GM18508 (cell line): ENCODE results near the gene EPHB3.

Source experiments
- ATAC-seq: cut with Tn5 transposase; IDR thresholded peaks from one replicate; pipeline ENCODE4 v1.9.1; 2021; ENCODE audit warnings: moderate number of reproducible peaks; ENCODE audit not compliant: insufficient read depth, unreplicated experiment

EPHB3 gene

GRCh38 chr3:184596233-184596632, 34.6 kb downstream of the EPHB3 start:
- no peak for ATAC-seq

- no peak for ATAC-seq
Observed at GRCh38 chr3:184596886-184597575, 35.4 kb downstream of the EPHB3 start.

- ATAC-seq, result no peak
Observed at GRCh38 chr3:184597829-184598573, 36.4 kb downstream of the EPHB3 start.

GRCh38 chr3:184598574-184598927, 37.0 kb downstream of the EPHB3 start:
- ATAC-seq, result no peak

- ATAC-seq, result no peak
Observed at GRCh38 chr3:184599143-184599542, 37.6 kb downstream of the EPHB3 start.

- ATAC-seq, result no peak
Observed at GRCh38 chr3:184600685-184601377, 39.2 kb downstream of the EPHB3 start.

GRCh38 chr3:184601576-184602371, 40.2 kb downstream of the EPHB3 start:
- ATAC-seq, result no peak

- no peak for ATAC-seq
Observed at GRCh38 chr3:184602372-184603150, 41.0 kb downstream of the EPHB3 start.

GRCh38 chr3:184603151-184604030, 41.8 kb downstream of the EPHB3 start:
- no peak for ATAC-seq

GRCh38 chr3:184604039-184604601, 42.5 kb downstream of the EPHB3 start:
- ATAC-seq, result no peak

GRCh38 chr3:184604615-184605290, 43.2 kb downstream of the EPHB3 start:
- no peak for ATAC-seq

GRCh38 chr3:184608209-184608608, 46.6 kb downstream of the EPHB3 start:
- no peak for ATAC-seq

- no peak for ATAC-seq
Observed at GRCh38 chr3:184609476-184610244, 48.1 kb downstream of the EPHB3 start.

- ATAC-seq, result no peak
Observed at GRCh38 chr3:184610245-184610871, 48.8 kb downstream of the EPHB3 start.

- no peak for ATAC-seq
Observed at GRCh38 chr3:184611607-184612281, 50.2 kb downstream of the EPHB3 start.

GRCh38 chr3:184615396-184615795, 53.8 kb downstream of the EPHB3 start:
- no peak for ATAC-seq
